Measurements from ENCODE around the gene SPATA3. TPM values are rescaled to one million over a fixed set of nuclear protein-coding genes. Genes with fewer than 3 reads are reported as not detected.

Gene SPATA3
- total RNA-seq: under 1 TPM in 1 of 8 experiments, not detected in 7; 0.71 TPM

GRCh38 chr2:230995821-230996220 lies at the start of gene SPATA3:
Gene SPATA3 (plus strand): TSS chr2:230996121. CDS start chr2:230996234, 113 bp downstream.
- 25 to 90% (median 60%) methylated on average over 1 to 4 of the region's 9 CpGs; no CpG with 5 or more reads in 5 of the 10 experiments for WGBS, 10 experiments
- ATAC-seq (replicated peaks in 6 of 8): no peak
- no peak within 1 kb of the TSS for H3K4me3 ChIP-seq
- no peaks in the 10 kb centered on the region for H3K4me1 ChIP-seq (replicated peaks in 1 of 2)
- H3K27ac ChIP-seq: no peak within 1 kb of the TSS
- in situ Hi-C loops (cut with MboI; ENCODE audit: low pct_unique_long_range_greater_than_20kb in 2 of 9, low sequenced_read_pairs in 9 of 9, unreplicated experiment in 9 of 9): loop anchor here in 2 of 9 experiments (10.0 to 25.0 kb wide), 2 partner anchors 159 to 161 kb away; no protein-coding TSS in a partner anchor

- Histone ChIP-seq H3K4me1 (replicated peaks in 1 of 2) (no peaks in the 10 kb centered on the region), H3K4me3 (no peak overlapping the region), H3K27ac (no peak overlapping the region)
- WGBS, 10 experiments: 40 to 100% (median 83%) methylated on average over 1 to 5 of the region's 7 CpGs; no CpG with 5 or more reads in 2 of the 10 experiments
- in situ Hi-C loops (cut with MboI; ENCODE audit: low pct_unique_long_range_greater_than_20kb in 2 of 9, low sequenced_read_pairs in 9 of 9, unreplicated experiment in 9 of 9): no loop called here
- no peak for ATAC-seq (replicated peaks in 6 of 8)
Measured at GRCh38 chr2:230946429-230947234, 49.3 kb upstream of the SPATA3 start.

GRCh38 chr2:230947235-230947576 lies 48.7 kb upstream of the SPATA3 start:
- Histone ChIP-seq H3K4me1 (replicated peaks in 1 of 2) (no peaks in the 10 kb centered on the region), H3K27ac (no peak overlapping the region), H3K4me3 (no peak overlapping the region)
- no peak for ATAC-seq (replicated peaks in 6 of 8)
- whole genome bisulfite sequencing, 10 experiments: 20 to 80% (median 47%) methylated on average over 1 to 2 of the region's 3 CpGs; no CpG with 5 or more reads in 6 of the 10 experiments
- in situ Hi-C loops (cut with MboI; ENCODE audit: low pct_unique_long_range_greater_than_20kb in 2 of 9, low sequenced_read_pairs in 9 of 9, unreplicated experiment in 9 of 9): no loop called here

GRCh38 chr2:230947908-230948365 lies 48.0 kb upstream of the SPATA3 start:
- WGBS, 10 experiments: 33 to 100% (median 98%) methylated on average over 1 to 3 of the region's 10 CpGs; no CpG with 5 or more reads in 6 of the 10 experiments
- Histone ChIP-seq H3K4me3 (no peak overlapping the region), H3K27ac (no peak overlapping the region), H3K4me1 (replicated peaks in 1 of 2) (no peaks in the 10 kb centered on the region)
- in situ Hi-C loops (cut with MboI; ENCODE audit: low pct_unique_long_range_greater_than_20kb in 2 of 9, low sequenced_read_pairs in 9 of 9, unreplicated experiment in 9 of 9): no loop called here
- no peak for ATAC-seq (replicated peaks in 6 of 8)

GRCh38 chr2:230949966-230950873 lies 45.7 kb upstream of the SPATA3 start:
- 39 to 98% (median 89%) methylated on average over 5 to 15 of the region's 20 CpGs for WGBS, 10 experiments
- ATAC-seq (replicated peaks in 6 of 8): no peak

GRCh38 chr2:230950874-230951339 lies 45.0 kb upstream of the SPATA3 start:
- Histone ChIP-seq H3K4me3 (no peak overlapping the region), H3K4me1 (replicated peaks in 1 of 2) (no peaks in the 10 kb centered on the region), H3K27ac (no peak overlapping the region)
- in situ Hi-C loops (cut with MboI; ENCODE audit: low pct_unique_long_range_greater_than_20kb in 2 of 9, low sequenced_read_pairs in 9 of 9, unreplicated experiment in 9 of 9): no loop called here
- ATAC-seq (replicated peaks in 6 of 8): no peak
- 0 to 97% (median 79%) methylated on average over 1 to 6 of the region's 10 CpGs; no CpG with 5 or more reads in 3 of the 10 experiments for WGBS, 10 experiments

More at GRCh38 chr2:230949966-230950873, 45.7 kb upstream of the SPATA3 start:
- H3K4me3 ChIP-seq: no peak overlapping the region
- no peak overlapping the region for H3K27ac ChIP-seq
- no peaks in the 10 kb centered on the region for H3K4me1 ChIP-seq (replicated peaks in 1 of 2)
- in situ Hi-C loops (cut with MboI; ENCODE audit: low pct_unique_long_range_greater_than_20kb in 2 of 9, low sequenced_read_pairs in 9 of 9, unreplicated experiment in 9 of 9): no loop called here

- Histone ChIP-seq H3K4me3 (no peak overlapping the region), H3K4me1 (replicated peaks in 1 of 2) (no peaks in the 10 kb centered on the region), H3K27ac (no peak overlapping the region)
- 40 to 100% (median 94%) methylated on average over 1 to 2 of the region's 2 CpGs; no CpG with 5 or more reads in 5 of the 10 experiments for WGBS, 10 experiments
- ATAC-seq (replicated peaks in 6 of 8): peak in 1 of 8 experiments; percentile 16
- in situ Hi-C loops (cut with MboI; ENCODE audit: low pct_unique_long_range_greater_than_20kb in 2 of 9, low sequenced_read_pairs in 9 of 9, unreplicated experiment in 9 of 9): no loop called here
Measured at GRCh38 chr2:230951396-230951795, 44.5 kb upstream of the SPATA3 start.

- ATAC-seq (replicated peaks in 6 of 8): no peak
- in situ Hi-C loops (cut with MboI; ENCODE audit: low pct_unique_long_range_greater_than_20kb in 2 of 9, low sequenced_read_pairs in 9 of 9, unreplicated experiment in 9 of 9): no loop called here
- 80 to 100% (median 90%) methylated on average over 1 to 8 of the region's 10 CpGs; no CpG with 5 or more reads in 5 of the 10 experiments for WGBS, 10 experiments
- Histone ChIP-seq H3K4me1 (replicated peaks in 1 of 2) (peaks cover 0 to 3% of the 10 kb centered on the region in 2 donors), H3K4me3 (no peak overlapping the region), H3K27ac (no peak overlapping the region)
Measured at GRCh38 chr2:230952226-230952956, 43.5 kb upstream of the SPATA3 start.

- no peak for ATAC-seq (replicated peaks in 6 of 8)
- H3K4me3 ChIP-seq: no peak overlapping the region
Measured at GRCh38 chr2:230953845-230954244, 42.1 kb upstream of the SPATA3 start.

GRCh38 chr2:230954746-230955145 lies 41.2 kb upstream of the SPATA3 start:
- H3K4me3 ChIP-seq: no peak overlapping the region
- peaks cover 0 to 3% of the 10 kb centered on the region in 2 donors for H3K4me1 ChIP-seq (replicated peaks in 1 of 2)
- no peak overlapping the region for H3K27ac ChIP-seq
- in situ Hi-C loops (cut with MboI; ENCODE audit: low pct_unique_long_range_greater_than_20kb in 2 of 9, low sequenced_read_pairs in 9 of 9, unreplicated experiment in 9 of 9): no loop called here
- no peak for ATAC-seq (replicated peaks in 6 of 8)

More at GRCh38 chr2:230953845-230954244, 42.1 kb upstream of the SPATA3 start:
- Histone ChIP-seq H3K4me1 (replicated peaks in 1 of 2) (peaks cover 0 to 3% of the 10 kb centered on the region in 2 donors), H3K27ac (no peak overlapping the region)
- in situ Hi-C loops (cut with MboI; ENCODE audit: low pct_unique_long_range_greater_than_20kb in 2 of 9, low sequenced_read_pairs in 9 of 9, unreplicated experiment in 9 of 9): no loop called here
- 35 to 100% (median 70%) methylated on average over 3 to 5 of the region's 9 CpGs; no CpG with 5 or more reads in 5 of the 10 experiments for WGBS, 10 experiments

GRCh38 chr2:230955163-230955737 lies 40.7 kb upstream of the SPATA3 start:
- H3K27ac ChIP-seq: no peak overlapping the region
- ATAC-seq (replicated peaks in 6 of 8): no peak
- in situ Hi-C loops (cut with MboI; ENCODE audit: low pct_unique_long_range_greater_than_20kb in 2 of 9, low sequenced_read_pairs in 9 of 9, unreplicated experiment in 9 of 9): no loop called here
- H3K4me3 ChIP-seq: no peak overlapping the region
- peaks cover 0 to 3% of the 10 kb centered on the region in 2 donors for H3K4me1 ChIP-seq (replicated peaks in 1 of 2)
- WGBS, 10 experiments: 0 to 100% (median 50%) methylated on average over 1 of the region's 1 CpG; no CpG with 5 or more reads in 5 of the 10 experiments

Measured in motor neuron (in vitro differentiated cells).